ENCODE results near the gene PLA2G3.
"Not testable (repeated sequence)": the region's sequence is repeated elsewhere in the genome, so short reads cannot be mapped to it uniquely, and the experiment has no call there.

Gene PLA2G3

GRCh38 chr22:31171734-31172133 is 31.4 kb upstream of the PLA2G3 start:
- not testable (repeated sequence) for FAIRE-seq; DNase-seq (ENCODE audit: insufficient read length, low spot score)
- 0 out of 2 replicates have a peak, but pooled peaks have one; percentile 1 for TF ChIP-seq SPI1 (IDR thresholded peaks at IDR 0.05; ENCODE audit: low read depth, low read length)

GRCh38 chr22:31170971-31171370 is 30.7 kb upstream of the PLA2G3 start:
- FAIRE-seq (no peak), DNase-seq (ENCODE audit: insufficient read length, low spot score) (no peak)
- TF ChIP-seq TAF1 (IDR thresholded peaks at IDR 0.05; ENCODE audit: low read depth, low read length) (no peak), PAX5 (IDR thresholded peaks at IDR 0.05; ENCODE audit: insufficient read depth, low read length, severe bottlenecking) (no peak), POLR2A (IDR thresholded peaks at IDR 0.05; ENCODE audit: low read depth, low read length) (no peak), POU2F2 (IDR thresholded peaks at IDR 0.05; ENCODE audit: low read depth, low read length) (no peak), SPI1 (IDR thresholded peaks at IDR 0.05; ENCODE audit: low read depth, low read length) (no peak)

- TF ChIP-seq POU2F2 (IDR thresholded peaks at IDR 0.05; ENCODE audit: low read depth, low read length), result no peak
- TF ChIP-seq PAX5 (IDR thresholded peaks at IDR 0.05; ENCODE audit: insufficient read depth, low read length, severe bottlenecking), result no peak
- TF ChIP-seq POLR2AphosphoS5 (IDR thresholded peaks at IDR 0.05; ENCODE audit: low read depth, low read length), result no peak
- no peak for TF ChIP-seq TAF1 (IDR thresholded peaks at IDR 0.05; ENCODE audit: low read depth, low read length)
- TF ChIP-seq SPI1 (IDR thresholded peaks at IDR 0.05; ENCODE audit: low read depth, low read length), result no peak
- TF ChIP-seq POLR2A (IDR thresholded peaks at IDR 0.05; ENCODE audit: low read depth, low read length), result no peak
- no peak for FAIRE-seq
- DNase-seq (ENCODE audit: insufficient read length, low spot score), result no peak
Observed at GRCh38 chr22:31162015-31162765, 21.9 kb upstream of the PLA2G3 start.

GRCh38 chr22:31161386-31161785 is 21.1 kb upstream of the PLA2G3 start:
- FAIRE-seq (no peak), DNase-seq (ENCODE audit: insufficient read length, low spot score) (no peak)
- TF ChIP-seq POLR2AphosphoS5 (IDR thresholded peaks at IDR 0.05; ENCODE audit: low read depth, low read length), result no peak
- TF ChIP-seq POU2F2 (IDR thresholded peaks at IDR 0.05; ENCODE audit: low read depth, low read length), result no peak
- no peak for TF ChIP-seq PAX5 (IDR thresholded peaks at IDR 0.05; ENCODE audit: insufficient read depth, low read length, severe bottlenecking)
- no peak for TF ChIP-seq POLR2A (IDR thresholded peaks at IDR 0.05; ENCODE audit: low read depth, low read length)
- TF ChIP-seq TAF1 (IDR thresholded peaks at IDR 0.05; ENCODE audit: low read depth, low read length), result no peak
- no peak for TF ChIP-seq SPI1 (IDR thresholded peaks at IDR 0.05; ENCODE audit: low read depth, low read length)

- DNase-seq (ENCODE audit: insufficient read length, low spot score) (no peak), FAIRE-seq (no peak)
- TF ChIP-seq POLR2A (IDR thresholded peaks at IDR 0.05; ENCODE audit: low read depth, low read length) (no peak), SPI1 (IDR thresholded peaks at IDR 0.05; ENCODE audit: low read depth, low read length) (no peak), POLR2AphosphoS5 (IDR thresholded peaks at IDR 0.05; ENCODE audit: low read depth, low read length) (no peak), POU2F2 (IDR thresholded peaks at IDR 0.05; ENCODE audit: low read depth, low read length) (no peak)
Observed at GRCh38 chr22:31160328-31160978, 20.1 kb upstream of the PLA2G3 start.

- FAIRE-seq (no peak), DNase-seq (ENCODE audit: insufficient read length, low spot score) (no peak)
- no peak for TF ChIP-seq POLR2A (IDR thresholded peaks at IDR 0.05; ENCODE audit: low read depth, low read length)
- no peak for TF ChIP-seq POU2F2 (IDR thresholded peaks at IDR 0.05; ENCODE audit: low read depth, low read length)
- no peak for TF ChIP-seq SPI1 (IDR thresholded peaks at IDR 0.05; ENCODE audit: low read depth, low read length)
- TF ChIP-seq PAX5 (IDR thresholded peaks at IDR 0.05; ENCODE audit: insufficient read depth, low read length, severe bottlenecking), result no peak
- no peak for TF ChIP-seq TAF1 (IDR thresholded peaks at IDR 0.05; ENCODE audit: low read depth, low read length)
- no peak for TF ChIP-seq POLR2AphosphoS5 (IDR thresholded peaks at IDR 0.05; ENCODE audit: low read depth, low read length)
Observed at GRCh38 chr22:31155422-31155821, 15.1 kb upstream of the PLA2G3 start.

- DNase-seq (ENCODE audit: insufficient read length, low spot score) (no peak), FAIRE-seq (no peak)
- TF ChIP-seq PAX5 (IDR thresholded peaks at IDR 0.05; ENCODE audit: insufficient read depth, low read length, severe bottlenecking), result no peak
Observed at GRCh38 chr22:31154975-31155374, 14.7 kb upstream of the PLA2G3 start.

- no peak for FAIRE-seq
- DNase-seq (ENCODE audit: insufficient read length, low spot score), result no peak
Observed at GRCh38 chr22:31153357-31153756, 13.0 kb upstream of the PLA2G3 start.

GRCh38 chr22:31151872-31152271 is 11.6 kb upstream of the PLA2G3 start:
- TF ChIP-seq POU2F2 (IDR thresholded peaks at IDR 0.05; ENCODE audit: low read depth, low read length), result no peak
- no peak for TF ChIP-seq SPI1 (IDR thresholded peaks at IDR 0.05; ENCODE audit: low read depth, low read length)
- TF ChIP-seq TAF1 (IDR thresholded peaks at IDR 0.05; ENCODE audit: low read depth, low read length), result no peak
- TF ChIP-seq PAX5 (IDR thresholded peaks at IDR 0.05; ENCODE audit: insufficient read depth, low read length, severe bottlenecking), result no peak
- no peak for TF ChIP-seq POLR2A (IDR thresholded peaks at IDR 0.05; ENCODE audit: low read depth, low read length)
- TF ChIP-seq POLR2AphosphoS5 (IDR thresholded peaks at IDR 0.05; ENCODE audit: low read depth, low read length), result no peak
- no peak for DNase-seq (ENCODE audit: insufficient read length, low spot score)
- no peak for FAIRE-seq

More at GRCh38 chr22:31153357-31153756, 13.0 kb upstream of the PLA2G3 start:
- no peak for TF ChIP-seq TAF1 (IDR thresholded peaks at IDR 0.05; ENCODE audit: low read depth, low read length)
- TF ChIP-seq POU2F2 (IDR thresholded peaks at IDR 0.05; ENCODE audit: low read depth, low read length), result no peak
- no peak for TF ChIP-seq POLR2A (IDR thresholded peaks at IDR 0.05; ENCODE audit: low read depth, low read length)
- TF ChIP-seq PAX5 (IDR thresholded peaks at IDR 0.05; ENCODE audit: insufficient read depth, low read length, severe bottlenecking), result no peak
- no peak for TF ChIP-seq SPI1 (IDR thresholded peaks at IDR 0.05; ENCODE audit: low read depth, low read length)
- TF ChIP-seq POLR2AphosphoS5 (IDR thresholded peaks at IDR 0.05; ENCODE audit: low read depth, low read length), result no peak

- TF ChIP-seq TAF1 (IDR thresholded peaks at IDR 0.05; ENCODE audit: low read depth, low read length), result no peak
- DNase-seq (ENCODE audit: insufficient read length, low spot score), result no peak
- FAIRE-seq, result no peak
Observed at GRCh38 chr22:31150615-31151014, 10.3 kb upstream of the PLA2G3 start.
